H1 (cell line): ENCODE data around the gene GTF2A1. TPM values are rescaled to one million over a fixed set of nuclear protein-coding genes. Genes with fewer than 3 reads are reported as not detected.

Source experiments
- E2F6 ChIP-seq: IDR thresholded peaks from 2 replicates; pipeline ENCODE4 v1.6.1; 2012; ENCODE audit warnings: inconsistent platforms
- polyA plus RNA-seq, 7 experiments: library from polyadenylated mRNA; depleted of rRNA in 3 of 7; stranded (reverse) in 5 of 7; unstranded in 2 of 7; fragments of >200 nt in 5 of 7; fragments of 200-250 nt in 2 of 7; gene quantifications; 1 replicate in 5 of 7; 2 replicates in 1 of 7; 4 replicates in 1 of 7; pipeline versions ENCODE4 v1.2.1 to v1.2.3, GENCODE V29; 2011 to 2013; ENCODE audit warnings: missing spikeins in 2 of 7, mixed read lengths in 2 of 7
- total RNA-seq: library from RNA; stranded (reverse); fragmentation: NEBNext Ultra II Directional; extraction: Animal tissue kit (Norgen Biotek cat#: 25700); gene quantifications from 2 replicates; pipeline ENCODE4 v1.2.1, GENCODE V29; 2021

GTF2A1 gene
- total and polyA plus RNA-seq, 2 of the 8 experiments (the other 6 are each of a cell fraction or from before 2014, with no cell fraction given): 24.1 to 57.8 TPM

DNA sequence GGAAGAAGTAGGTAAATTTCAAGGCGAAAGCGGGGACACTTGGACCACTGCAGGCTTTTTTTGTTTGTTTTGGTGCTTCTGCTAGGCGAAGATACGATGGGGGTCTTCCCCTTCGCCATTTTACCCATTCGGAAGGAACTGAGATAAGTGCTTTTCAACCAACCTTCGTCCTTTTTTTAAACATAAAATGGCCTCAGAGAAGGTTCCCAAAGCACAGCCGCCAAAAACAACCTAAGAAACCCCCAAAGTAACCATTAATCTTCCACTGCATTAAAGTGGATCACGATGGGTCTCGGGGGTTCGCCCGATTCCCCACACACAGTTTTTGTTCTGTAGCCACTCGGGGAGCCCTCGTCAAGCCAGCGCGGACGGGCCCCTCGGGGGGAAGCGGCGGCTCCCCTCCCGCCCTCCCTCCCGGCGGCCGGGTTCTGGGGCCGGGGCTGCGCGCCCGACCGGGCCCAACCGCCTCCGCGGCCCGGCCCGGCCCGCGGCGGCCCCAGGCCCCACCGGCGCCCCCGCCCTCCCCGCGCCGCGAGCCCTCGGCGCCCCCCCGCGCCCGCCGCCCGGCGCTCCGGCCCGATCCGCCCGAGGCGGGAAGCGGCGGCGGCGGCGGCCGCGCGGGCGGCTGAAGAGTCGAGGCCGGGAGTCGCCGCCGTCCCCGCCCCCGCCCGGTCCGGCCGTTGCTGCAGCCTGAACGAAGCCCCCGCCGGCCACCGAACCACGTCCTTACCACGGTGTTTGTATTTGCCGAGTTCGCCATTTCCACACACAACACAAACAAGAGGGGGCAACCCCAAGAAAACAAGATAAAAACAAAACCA, 790 bp downstream of the GTF2A1 start (continued):
- TF ChIP-seq E2F6: no peak
- TF ChIP-seq, all 59 proteins: peak for 2
